GM21737 (cell line): Measurements from ENCODE around the gene FOXL3.

ENCODE experiments used
- ATAC-seq: cut with Tn5 transposase; IDR thresholded peaks from one replicate; pipeline ENCODE4 v1.9.1; 2021; ENCODE audit warnings: mild to moderate bottlenecking, moderate library complexity; ENCODE audit not compliant: unreplicated experiment

Gene FOXL3

GRCh38 chr7:265998-266850 lies 23.7 kb upstream of the FOXL3 start:
- no peak for ATAC-seq

- ATAC-seq: no peak
These were observed 22.8 kb upstream of the FOXL3 start for GRCh38 chr7:266851-267840.

GRCh38 chr7:268991-269390 lies 21.0 kb upstream of the FOXL3 start:
- ATAC-seq: no peak

GRCh38 chr7:269721-270120 lies 20.2 kb upstream of the FOXL3 start:
- ATAC-seq: no peak

GRCh38 chr7:270351-270983 lies 19.5 kb upstream of the FOXL3 start:
- ATAC-seq: no peak

GRCh38 chr7:271266-272107 lies 18.5 kb upstream of the FOXL3 start:
- ATAC-seq: no peak

- no peak for ATAC-seq
These were observed 17.8 kb upstream of the FOXL3 start for GRCh38 chr7:272108-272615.

- ATAC-seq: no peak
These were observed 17.3 kb upstream of the FOXL3 start for GRCh38 chr7:272631-273030.

GRCh38 chr7:273327-273726 lies 16.6 kb upstream of the FOXL3 start:
- no peak for ATAC-seq

- no peak for ATAC-seq
These were observed 15.7 kb upstream of the FOXL3 start for GRCh38 chr7:274266-274665.

GRCh38 chr7:276230-276835 lies 13.6 kb upstream of the FOXL3 start:
- no peak for ATAC-seq

- ATAC-seq: no peak
These were observed 12.7 kb upstream of the FOXL3 start for GRCh38 chr7:277228-277627.

GRCh38 chr7:278081-278480 lies 11.9 kb upstream of the FOXL3 start:
- no peak for ATAC-seq

GRCh38 chr7:279821-280220 lies 10.1 kb upstream of the FOXL3 start:
- no peak for ATAC-seq

GRCh38 chr7:280461-280860 lies 9.5 kb upstream of the FOXL3 start:
- ATAC-seq: no peak

- ATAC-seq: no peak
These were observed 8.3 kb upstream of the FOXL3 start for GRCh38 chr7:281637-282036.

- ATAC-seq: no peak
These were observed 7.3 kb upstream of the FOXL3 start for GRCh38 chr7:282621-283020.

GRCh38 chr7:284762-285722 lies 4.9 kb upstream of the FOXL3 start:
- ATAC-seq: no peak

- ATAC-seq: no peak
These were observed 4.2 kb upstream of the FOXL3 start for GRCh38 chr7:285731-286130.
